SIG-M5 treated with dmso at 0.1 percent for 504 hours (cell line): Measurements from ENCODE around the gene GPR158.
"Not testable (repeated sequence)": the region's sequence is repeated elsewhere in the genome, so short reads cannot be mapped to it uniquely, and the experiment has no call there.

Source experiments
- DNase-seq: peaks from one replicate; lab custom pipeline; 2025; ENCODE audit not compliant: unreplicated experiment; lab: John Stamatoyannopoulos, UW

GPR158 gene

DNA sequence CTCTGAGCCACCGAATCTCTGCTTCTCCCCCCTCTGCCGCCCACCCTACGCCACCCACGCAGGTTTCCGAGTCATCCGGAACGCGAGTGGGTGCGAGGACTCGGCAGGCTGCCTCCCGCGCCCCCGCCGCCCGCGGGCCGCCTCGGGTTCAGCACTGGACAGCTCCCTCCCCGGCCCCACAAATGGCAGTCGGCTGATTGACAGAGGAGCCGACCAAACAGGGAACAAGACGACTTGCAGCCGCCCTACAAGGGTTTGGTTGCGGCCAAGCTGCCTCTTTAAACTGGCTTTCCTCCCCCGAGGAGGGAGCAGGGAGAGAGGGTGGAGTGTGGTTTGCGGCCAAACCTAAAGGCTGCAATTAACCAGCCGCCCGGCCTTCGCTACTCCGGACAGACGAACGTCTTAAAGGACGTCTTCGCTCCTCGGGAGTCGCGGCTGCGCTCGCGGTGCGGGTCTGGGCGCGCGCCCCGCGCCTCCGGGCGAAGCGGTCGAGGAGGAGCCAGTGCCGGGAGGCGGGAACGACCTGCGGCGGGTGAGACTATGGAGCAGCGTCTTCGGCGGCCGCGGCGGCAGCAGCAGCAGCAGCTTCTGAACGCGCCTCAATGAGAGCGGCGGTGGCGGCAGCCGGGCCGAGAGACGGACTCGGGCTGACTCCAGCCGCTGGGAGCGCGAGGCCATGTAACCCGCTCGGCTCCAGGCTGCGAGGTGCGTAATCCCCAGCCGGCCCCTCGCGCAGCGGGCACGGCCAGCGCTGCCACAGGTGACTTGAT lies at the start of gene GPR158:
TSS of gene GPR158 (plus strand) at position 541 of the 770 bp plus-strand sequence. CDS start 420 bp downstream, outside the sequence.
- DNase-seq, result peak; percentile 53

- no peak for DNase-seq
Measured at GRCh38 chr10:25125201-25125611, 49.6 kb upstream of the GPR158 start.

- DNase-seq, result no peak
Measured at GRCh38 chr10:25129592-25129991, 45.2 kb upstream of the GPR158 start.

DNA sequence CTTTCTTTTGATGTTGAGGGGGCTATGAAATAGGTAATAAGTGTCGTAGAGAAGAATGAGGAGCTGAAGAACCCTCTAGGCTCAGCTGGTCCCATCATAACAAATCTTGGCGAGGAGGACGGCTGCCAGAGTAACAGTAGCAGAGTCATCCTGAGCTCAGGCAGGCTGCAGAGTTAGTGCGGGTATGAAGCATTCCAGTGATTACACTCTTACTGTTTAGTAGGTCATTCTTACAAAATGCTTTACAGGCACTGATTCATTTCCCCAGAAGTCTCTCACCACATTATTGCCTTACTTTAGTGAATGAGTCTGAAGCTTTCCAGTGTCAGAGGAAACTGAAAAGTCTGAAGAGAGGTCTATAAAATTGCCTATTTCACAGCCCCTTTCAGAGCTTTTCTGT lies 43.9 kb upstream of the GPR158 start:
- DNase-seq, result no peak

- no peak for DNase-seq
Measured at GRCh38 chr10:25142116-25142864, 32.5 kb upstream of the GPR158 start.

GRCh38 chr10:25157650-25158049 lies 17.2 kb upstream of the GPR158 start:
- no peak for DNase-seq

DNA sequence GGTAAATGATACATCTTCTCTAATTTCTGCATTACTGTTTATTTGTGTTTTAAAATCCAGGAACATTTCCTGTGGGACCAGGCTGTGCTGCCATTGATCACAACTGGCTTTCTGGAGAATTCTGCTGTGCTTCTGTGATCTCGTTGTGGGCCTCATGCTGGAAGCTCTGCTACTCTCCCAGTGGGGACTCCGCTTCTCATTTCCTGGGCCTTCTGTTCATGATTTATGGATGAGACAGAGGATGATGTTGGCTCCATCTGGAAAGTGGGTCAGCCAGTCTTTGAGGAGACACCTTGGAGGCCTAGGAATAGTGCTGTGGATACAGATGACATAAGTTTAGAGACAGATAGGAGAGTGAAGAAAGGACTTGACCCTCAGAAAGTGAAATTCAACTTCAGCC lies 15.2 kb upstream of the GPR158 start:
- no peak for DNase-seq

GRCh38 chr10:25162391-25162790 lies 12.4 kb upstream of the GPR158 start:
- DNase-seq, result no peak

- not testable (repeated sequence) for DNase-seq
Measured at GRCh38 chr10:25163464-25163863, 11.3 kb upstream of the GPR158 start.

DNA sequence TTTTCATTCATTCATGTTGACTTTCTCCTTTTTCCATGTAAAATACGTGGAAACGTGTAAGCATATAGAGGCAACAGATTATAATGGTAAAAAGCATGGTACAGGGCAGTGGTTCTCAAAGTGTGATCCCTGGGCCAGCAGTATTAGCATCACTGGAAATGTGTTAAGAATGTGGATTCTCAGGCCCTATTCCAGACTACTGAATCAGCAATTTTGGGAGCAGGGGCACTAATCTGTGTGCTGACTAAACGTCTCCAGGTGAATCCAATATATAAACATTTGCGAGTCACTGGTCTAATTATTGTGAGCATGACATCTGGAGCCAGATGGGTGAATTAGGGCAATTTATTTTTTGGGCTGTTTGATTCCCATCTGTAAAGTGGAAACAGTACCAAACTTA lies 5.1 kb upstream of the GPR158 start:
- no peak for DNase-seq

DNA sequence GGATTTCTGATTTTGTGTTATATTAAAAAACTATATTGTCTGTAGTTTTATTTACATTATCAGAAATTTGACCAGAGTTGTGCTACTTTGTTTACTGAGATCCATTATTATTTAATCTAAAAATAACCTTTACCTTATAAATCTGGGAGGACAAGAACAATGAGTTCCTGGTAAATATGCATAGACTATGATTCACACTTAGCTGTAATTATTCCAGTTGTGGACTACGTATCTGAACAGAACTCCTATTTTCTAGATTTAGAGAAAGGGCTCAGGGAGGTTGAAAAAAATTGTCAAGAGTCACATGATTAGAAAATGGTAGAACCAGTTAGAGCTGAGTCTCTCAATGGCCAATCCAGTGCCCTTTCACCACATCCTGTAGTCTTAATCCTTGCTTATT lies 4.2 kb upstream of the GPR158 start:
- DNase-seq, result no peak

DNA sequence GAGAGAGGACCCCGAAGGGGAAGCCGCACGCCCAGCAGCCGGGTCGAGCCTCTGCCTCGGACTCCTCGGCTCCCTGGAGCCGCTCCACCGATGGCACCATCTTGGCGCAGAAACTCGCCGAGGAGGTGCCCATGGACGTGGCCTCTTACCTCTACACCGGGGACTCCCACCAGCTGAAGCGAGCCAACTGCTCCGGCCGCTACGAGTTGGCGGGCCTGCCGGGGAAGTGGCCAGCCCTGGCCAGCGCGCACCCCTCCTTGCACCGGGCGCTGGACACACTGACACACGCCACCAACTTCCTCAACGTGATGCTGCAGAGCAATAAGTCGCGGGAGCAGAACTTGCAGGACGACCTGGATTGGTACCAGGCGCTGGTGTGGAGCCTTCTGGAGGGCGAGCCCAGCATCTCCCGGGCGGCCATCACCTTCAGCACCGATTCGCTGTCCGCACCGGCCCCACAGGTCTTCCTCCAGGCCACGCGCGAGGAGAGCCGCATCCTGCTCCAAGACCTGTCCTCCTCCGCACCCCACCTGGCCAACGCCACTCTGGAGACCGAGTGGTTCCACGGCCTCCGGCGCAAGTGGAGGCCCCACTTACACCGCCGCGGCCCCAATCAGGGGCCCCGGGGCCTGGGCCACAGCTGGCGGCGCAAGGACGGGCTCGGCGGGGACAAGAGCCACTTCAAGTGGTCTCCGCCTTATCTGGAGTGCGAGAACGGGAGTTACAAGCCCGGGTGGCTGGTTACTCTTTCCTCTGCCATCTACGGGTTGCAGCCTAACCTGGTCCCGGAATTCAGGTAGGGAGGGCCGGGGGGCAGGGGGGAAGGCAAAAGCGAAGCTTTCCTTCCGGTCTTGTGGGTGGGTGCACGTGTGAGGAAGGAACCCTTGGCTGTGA lies 973 bp downstream of the GPR158 start:
- DNase-seq, result no peak

DNA sequence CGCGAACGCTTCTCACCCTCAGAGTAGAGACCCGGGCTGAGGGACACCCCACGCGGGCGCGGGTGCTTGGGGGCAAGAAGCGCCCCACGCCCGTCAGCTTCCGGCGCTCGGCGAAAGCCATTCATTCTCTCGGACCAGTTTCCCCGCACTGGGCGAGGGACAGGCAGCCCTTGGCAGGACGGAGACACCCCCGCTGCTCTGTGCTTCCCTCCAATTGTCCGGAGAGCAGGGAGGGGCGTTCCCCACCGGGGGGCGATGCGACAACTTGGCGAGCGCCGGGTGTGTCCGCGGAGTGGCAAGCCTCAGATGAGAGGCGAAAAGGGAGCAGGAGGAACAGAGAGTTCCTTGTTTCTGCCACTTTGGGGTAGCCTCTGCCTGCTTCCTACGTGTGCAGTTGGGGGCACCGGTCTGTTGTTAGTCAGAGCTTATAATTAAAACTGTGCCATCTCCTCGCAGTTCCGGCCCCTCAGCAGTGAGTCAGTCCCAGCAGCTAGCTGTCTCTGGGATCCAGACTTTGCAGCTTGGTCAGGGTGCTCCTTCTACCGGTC lies 1.7 kb downstream of the GPR158 start:
- DNase-seq, result no peak

- no peak for DNase-seq
Measured at GRCh38 chr10:25177093-25177753, 2.4 kb downstream of the GPR158 start.

DNA sequence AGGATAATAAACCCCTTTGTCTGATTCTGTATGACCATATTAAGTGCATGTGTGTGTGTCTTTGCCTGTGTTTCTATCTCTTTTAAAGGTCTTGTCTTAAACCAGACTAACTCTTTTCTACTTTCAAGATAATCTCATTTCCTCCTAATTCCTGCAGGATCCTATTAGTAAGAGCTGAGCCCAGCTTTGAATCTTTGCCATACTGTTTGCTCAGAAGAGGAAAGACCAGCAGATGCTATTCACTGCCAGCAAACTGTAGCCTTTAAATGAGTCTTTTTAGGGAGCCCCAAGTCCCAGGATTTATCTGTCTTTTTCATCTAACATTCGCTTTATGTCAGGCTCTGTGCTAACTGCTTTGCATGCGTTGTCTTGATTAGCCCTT lies 2.9 kb downstream of the GPR158 start:
- DNase-seq, result no peak

DNA sequence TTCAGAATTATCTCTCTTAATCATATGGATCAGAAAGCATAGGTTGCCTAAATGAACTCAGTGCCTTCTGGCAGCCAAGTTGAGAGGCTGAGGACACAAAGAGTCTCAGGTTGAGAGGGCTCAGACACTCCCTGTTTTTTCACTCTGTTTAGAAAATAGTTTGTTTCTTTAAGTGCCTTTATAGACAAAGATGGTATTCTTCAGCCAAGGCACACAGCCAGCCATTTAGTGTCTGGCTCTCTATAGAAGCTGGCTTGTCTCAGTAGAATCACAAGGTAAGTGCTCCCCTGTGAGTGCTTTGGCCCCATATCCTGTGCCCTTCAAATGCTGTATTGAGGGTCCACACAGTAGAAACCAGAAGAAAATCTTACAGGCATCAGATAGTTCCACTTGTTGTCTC lies 3.6 kb downstream of the GPR158 start:
- DNase-seq, result no peak

- no peak for DNase-seq
Measured at GRCh38 chr10:25180801-25181200, 6.0 kb downstream of the GPR158 start.

GRCh38 chr10:25182636-25183035 lies 7.8 kb downstream of the GPR158 start:
- no peak for DNase-seq

DNA sequence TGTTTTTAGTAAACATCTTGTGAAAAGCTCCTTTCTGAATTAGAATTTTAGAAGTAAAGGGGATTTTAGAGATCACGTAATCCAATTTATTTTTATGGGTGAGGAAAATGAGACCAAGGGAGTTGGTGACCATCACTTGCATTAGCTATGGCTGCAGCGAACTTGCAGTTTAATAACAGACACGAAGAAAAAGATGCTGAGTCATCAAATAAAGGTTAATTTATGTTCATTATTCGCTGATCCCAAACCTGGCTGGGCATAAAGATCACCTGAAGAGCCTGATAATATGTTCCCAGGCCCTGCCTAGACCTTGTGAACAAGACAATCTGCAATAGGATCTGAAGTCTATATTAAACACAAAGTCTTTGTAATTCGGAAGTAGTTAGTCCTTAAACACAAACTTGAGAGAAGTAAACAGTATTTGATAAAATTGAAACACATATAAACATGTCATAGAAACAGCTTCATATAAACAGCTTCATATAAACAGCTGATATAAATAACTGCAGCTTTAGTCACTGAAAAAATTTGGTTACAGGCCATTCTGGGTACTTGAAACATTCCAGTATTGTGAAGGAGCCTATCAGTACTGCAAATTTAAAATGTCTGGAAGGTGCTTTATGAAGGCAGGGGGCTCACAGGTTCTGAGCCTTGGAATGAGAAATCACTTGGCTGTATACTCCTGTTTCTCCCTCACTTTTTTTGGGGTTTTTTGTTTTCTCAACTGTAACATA lies 16.5 kb downstream of the GPR158 start:
- no peak for DNase-seq

DNA sequence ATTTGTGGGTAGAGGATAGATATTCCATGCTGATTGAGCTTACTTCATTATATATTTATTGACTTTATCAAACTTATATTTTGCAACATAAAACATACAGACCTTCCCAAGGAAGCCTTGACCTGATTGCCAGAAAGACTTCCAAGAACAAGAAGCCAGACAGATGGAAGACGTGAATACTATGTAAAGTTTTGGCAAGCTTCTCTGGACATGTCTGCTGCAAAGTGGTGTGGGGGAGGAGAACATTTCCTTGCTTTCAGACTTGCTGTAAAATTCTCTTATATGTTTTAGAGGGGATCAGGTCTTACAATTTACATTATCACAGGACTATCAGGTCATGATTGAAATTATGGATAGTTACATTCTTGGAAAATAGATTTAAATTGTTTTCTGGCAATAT lies 23.4 kb downstream of the GPR158 start:
- DNase-seq, result no peak
